ENCODE measurements around the gene ZMYND15. TPM values are rescaled to one million over a fixed set of nuclear protein-coding genes. Genes with fewer than 3 reads are reported as not detected.

Gene ZMYND15
- total RNA-seq, 1 experiment from 2014 or later, result 0.18 TPM

DNA sequence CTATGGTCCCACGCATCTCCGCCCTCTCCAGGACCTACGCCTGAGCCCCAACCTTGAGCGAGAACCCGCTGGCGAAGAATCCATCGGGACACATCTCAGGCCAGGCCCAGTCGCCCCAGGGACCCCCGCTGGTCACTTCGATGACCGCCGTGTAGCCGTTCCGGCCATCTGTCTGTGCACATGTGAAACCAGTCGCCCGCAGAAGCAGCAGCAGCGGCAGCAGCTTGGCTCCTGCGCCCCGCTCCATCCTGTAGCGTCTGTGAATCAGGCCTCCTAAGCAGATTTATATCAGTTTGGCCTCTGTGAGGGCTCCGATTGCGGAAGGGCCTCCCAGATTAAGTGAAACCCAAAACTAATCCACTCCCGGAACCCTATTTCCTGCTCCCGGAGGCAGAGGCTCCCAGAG, 46.5 kb downstream of the ZMYND15 start, which contains the start of gene VMO1:
VMO1 (minus strand) TSS at position 259 of the 406 bp plus-strand sequence; CDS start at position 247, 12 bp downstream.
- DNase-seq (ENCODE audit: low spot score), result no peak

DNA sequence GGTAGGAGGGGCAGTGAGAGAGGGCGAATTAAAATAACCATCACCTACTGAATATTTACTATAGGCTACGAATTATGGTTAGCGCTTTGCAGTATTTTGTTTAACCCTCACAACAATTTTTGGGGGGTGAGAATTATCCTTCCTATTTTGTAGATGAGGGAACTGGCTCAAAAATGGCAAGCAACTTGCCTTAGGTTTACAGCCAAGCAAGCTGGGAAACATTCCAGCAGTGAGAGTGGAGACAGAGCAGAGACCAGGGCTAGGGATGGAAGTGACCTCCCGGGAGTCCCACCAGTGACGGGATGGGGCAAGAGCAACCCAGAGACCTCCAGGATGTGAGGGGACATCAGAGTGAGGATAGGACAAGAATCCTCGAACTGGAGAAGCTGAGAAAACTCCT, 46.9 kb downstream of the ZMYND15 start:
- no peak for DNase-seq (ENCODE audit: low spot score)

DNA sequence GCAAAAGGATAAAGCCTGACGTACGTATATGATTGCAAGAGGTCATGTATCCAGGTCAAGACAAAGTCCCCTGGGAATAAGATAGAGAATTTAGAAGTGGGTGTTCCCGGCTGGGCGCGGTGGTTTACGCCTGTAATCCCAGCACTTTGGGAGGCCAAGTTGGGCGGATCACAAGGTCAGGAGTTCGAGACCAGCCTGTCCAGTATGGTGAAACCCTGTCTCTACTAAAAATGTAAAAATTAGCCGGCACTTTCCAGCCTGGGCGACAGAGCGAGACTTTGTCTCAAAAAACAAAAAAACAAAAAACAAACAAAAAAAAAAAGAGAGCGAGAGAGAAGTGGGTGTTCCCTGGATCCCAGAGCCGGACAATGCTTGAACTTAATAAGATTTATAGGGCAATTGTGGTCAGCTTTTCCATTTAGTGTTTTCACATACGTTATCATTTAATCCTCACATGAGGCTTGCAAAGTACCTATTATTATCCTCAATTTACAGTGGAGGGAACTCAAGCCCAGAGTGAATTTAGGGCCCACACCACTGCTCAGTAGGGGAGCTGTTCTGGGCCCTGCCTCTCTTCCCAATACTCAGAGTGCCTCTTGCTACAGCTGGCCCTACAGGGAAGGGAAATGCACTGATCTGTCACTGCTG, 48.6 kb downstream of the ZMYND15 start:
- no peak for DNase-seq (ENCODE audit: low spot score)

DNA sequence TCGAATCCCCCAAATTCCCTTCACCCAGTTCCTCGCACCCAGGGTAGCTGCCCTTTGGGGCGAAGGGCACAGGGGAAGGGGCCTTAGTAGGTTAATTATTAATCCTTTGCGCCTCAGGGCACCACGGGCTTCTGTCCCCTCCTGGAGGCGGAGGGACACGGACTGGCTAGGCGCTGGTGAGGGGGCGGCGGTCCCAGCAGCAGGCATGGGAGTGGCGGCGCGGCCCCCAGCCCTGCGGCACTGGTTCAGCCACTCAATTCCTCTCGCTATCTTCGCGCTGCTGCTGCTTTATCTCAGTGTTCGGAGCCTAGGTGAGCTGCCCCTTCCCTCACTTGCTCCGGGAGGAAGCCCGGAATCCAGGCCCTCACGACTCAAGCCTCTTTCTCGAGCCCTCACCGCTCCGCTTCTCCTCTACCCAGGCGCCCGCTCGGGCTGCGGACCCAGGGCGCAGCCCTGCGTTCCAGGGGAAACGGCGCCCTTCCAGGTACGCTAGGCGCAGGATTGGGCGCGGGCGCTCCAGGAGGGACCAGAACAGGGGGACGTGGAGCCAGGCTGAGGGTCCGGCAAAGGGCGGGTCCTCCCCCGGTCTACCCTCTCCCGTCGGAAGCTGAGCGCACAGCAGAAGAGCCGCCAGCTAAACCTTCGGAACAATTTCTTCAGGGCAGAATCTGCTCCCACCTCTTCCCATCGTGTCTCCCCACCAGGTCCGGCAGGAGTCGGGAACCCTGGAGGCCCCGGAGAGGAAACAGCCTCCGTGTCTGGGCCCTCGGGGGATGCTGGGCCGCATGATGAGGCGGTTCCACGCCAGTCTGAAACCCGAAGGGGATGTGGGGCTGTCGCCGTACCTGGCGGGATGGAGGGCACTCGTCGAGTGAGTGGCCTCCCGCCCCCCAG, 49.4 kb downstream of the ZMYND15 start, which contains the start of gene GLTPD2:
GLTPD2 (plus strand) TSS at position 158 of the 894 bp plus-strand sequence; CDS start at position 206, 48 bp downstream.
- DNase-seq (ENCODE audit: low spot score), result no peak

DNA sequence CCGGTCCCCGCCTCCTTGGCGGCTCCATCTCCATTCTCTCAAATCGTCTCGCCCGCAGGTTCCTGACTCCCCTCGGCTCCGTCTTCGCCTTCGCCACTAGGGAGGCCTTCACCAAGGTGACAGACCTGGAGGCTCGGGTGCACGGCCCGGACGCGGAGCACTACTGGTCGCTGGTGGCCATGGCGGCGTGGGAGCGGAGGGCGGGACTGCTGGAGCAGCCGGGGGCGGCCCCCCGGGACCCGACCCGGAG, 50.0 kb downstream of the ZMYND15 start:
- peak; percentile 45 for DNase-seq (ENCODE audit: low spot score)

DNA sequence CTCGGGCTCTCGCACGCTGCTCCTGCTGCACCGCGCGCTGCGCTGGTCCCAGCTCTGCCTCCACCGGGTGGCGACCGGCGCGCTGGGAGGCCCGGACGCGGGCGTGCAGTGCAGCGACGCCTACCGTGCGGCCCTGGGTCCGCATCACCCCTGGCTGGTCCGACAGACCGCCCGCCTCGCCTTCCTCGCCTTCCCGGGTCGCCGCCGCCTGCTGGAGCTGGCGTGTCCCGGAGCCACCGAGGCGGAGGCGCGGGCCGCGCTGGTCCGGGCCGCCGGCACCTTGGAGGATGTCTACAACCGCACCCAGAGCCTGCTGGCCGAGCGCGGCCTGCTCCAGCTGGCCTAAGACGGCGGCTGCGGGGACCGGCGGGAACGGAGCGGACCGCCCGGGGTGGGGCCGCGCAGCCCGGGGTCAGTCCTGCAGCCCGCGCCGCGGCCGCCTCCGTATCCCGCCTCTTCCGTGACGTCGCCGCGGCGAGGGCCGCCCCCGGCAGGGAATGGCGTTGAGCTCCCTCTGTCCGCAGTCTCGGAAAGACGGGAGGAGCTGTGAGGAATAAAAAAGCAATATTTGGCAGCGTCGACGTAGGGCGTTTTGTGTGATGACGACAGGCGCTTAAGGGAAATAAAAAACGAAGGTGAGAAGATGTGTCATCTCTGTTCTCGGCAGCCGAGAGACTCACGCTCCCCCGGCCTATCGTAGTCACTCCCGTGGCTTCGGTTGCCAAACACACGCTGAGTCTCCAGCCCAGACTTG, 50.5 kb downstream of the ZMYND15 start:
- DNase-seq (ENCODE audit: low spot score), result peak; percentile 78

DNA sequence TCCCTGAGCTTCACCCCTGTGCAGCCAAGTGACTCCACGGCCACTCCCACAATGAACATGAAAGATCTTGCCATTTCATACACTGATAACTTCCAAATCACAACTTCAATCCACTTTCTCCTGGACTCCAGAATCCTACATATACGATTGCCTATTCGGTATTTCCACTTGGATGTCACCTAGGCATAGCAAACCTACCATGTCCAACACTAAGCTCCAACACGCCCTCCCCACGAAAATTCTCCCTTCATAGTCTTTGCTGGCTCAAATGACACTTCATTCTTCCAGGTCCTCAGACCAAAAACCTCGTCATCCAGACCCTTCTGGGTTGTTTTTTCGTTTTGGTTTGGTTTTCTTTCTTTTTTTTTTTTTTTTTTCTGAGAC, 51.1 kb downstream of the ZMYND15 start:
- no peak for DNase-seq (ENCODE audit: low spot score)

DNA sequence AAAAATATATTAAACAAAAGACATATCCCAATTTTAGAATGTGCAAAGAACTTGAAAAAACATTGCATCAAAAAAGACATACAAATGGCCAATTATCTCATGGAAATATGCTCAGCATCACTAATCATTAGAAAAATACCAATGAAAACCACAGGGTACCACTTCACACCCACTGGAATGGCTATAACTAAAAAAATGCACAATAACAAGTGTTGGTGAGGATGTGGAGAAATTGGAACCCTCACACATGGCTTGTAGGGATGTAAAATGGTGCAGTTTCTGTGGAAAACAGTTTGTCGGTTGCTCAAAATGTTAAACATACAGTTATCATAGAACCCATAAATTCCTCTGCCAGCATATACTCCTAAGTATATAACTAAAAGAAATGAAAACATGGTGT, 55.5 kb downstream of the ZMYND15 start:
- no peak for DNase-seq (ENCODE audit: low spot score)

Other genes with a start within 250 kb of the ZMYND15 start
- 172 and 193 TPM in 2 replicates for gene SPNS2, start 241.0 kb upstream of the ZMYND15 start, total RNA-seq (2014; rRNA removed; shearing (Covaris generic))
- gene MYBBP1A, start 184.4 kb upstream of the ZMYND15 start, total RNA-seq (2014; rRNA removed; shearing (Covaris generic)), result 136 and 177 TPM in 2 replicates
- 4.8 and 7.0 TPM in 2 replicates for gene GGT6, start 179.3 kb upstream of the ZMYND15 start, total RNA-seq (2014; rRNA removed; shearing (Covaris generic))
- gene SMTNL2, start 155.3 kb upstream of the ZMYND15 start, total RNA-seq (2014; rRNA removed; shearing (Covaris generic)), result not detected in 2 replicates
- gene ALOX15, start 98.2 kb upstream of the ZMYND15 start, total RNA-seq (2014; rRNA removed; shearing (Covaris generic)), result 0.13 TPM in 1 of 2 replicates, not detected in the other
- 23.7 and 29.3 TPM in 2 replicates for gene PELP1, start 35.7 kb upstream of the ZMYND15 start, total RNA-seq (2014; rRNA removed; shearing (Covaris generic))
- 30.4 and 32.3 TPM in 2 replicates for gene ARRB2, start 29.2 kb upstream of the ZMYND15 start, total RNA-seq (2014; rRNA removed; shearing (Covaris generic))
- gene MED11, start 8.4 kb upstream of the ZMYND15 start, total RNA-seq (2014; rRNA removed; shearing (Covaris generic)), result 27.8 and 35.0 TPM in 2 replicates
- gene CXCL16, start 95 bp downstream of the ZMYND15 start, total RNA-seq (2014; rRNA removed; shearing (Covaris generic)), result 11.5 and 12.7 TPM in 2 replicates
- gene TM4SF5, start 32.1 kb downstream of the ZMYND15 start, total RNA-seq (2014; rRNA removed; shearing (Covaris generic)), result 0.44 and 0.61 TPM in 2 replicates
- 0.58 TPM in 1 of 2 replicates, not detected in the other for gene VMO1, start 46.5 kb downstream of the ZMYND15 start, total RNA-seq (2014; rRNA removed; shearing (Covaris generic))
- gene GLTPD2, start 49.1 kb downstream of the ZMYND15 start, total RNA-seq (2014; rRNA removed; shearing (Covaris generic)), result not detected in 2 replicates
- gene PSMB6, start 56.3 kb downstream of the ZMYND15 start, total RNA-seq (2014; rRNA removed; shearing (Covaris generic)), result 242 and 261 TPM in 2 replicates
- 6.9 and 10.9 TPM in 2 replicates for gene PLD2, start 67.3 kb downstream of the ZMYND15 start, total RNA-seq (2014; rRNA removed; shearing (Covaris generic))
- 61.7 and 76.1 TPM in 2 replicates for gene MINK1, start 93.5 kb downstream of the ZMYND15 start, total RNA-seq (2014; rRNA removed; shearing (Covaris generic))
- 0.97 and 1.4 TPM in 2 replicates for gene C17orf107, start 159.7 kb downstream of the ZMYND15 start, total RNA-seq (2014; rRNA removed; shearing (Covaris generic))
- gene CHRNE, start 163.3 kb downstream of the ZMYND15 start, total RNA-seq (2014; rRNA removed; shearing (Covaris generic)), result not detected in 2 replicates
- not detected in 2 replicates for gene GP1BA, start 192.4 kb downstream of the ZMYND15 start, total RNA-seq (2014; rRNA removed; shearing (Covaris generic))
- 58.8 and 83.6 TPM in 2 replicates for gene SLC25A11, start 200.2 kb downstream of the ZMYND15 start, total RNA-seq (2014; rRNA removed; shearing (Covaris generic))
- 51.1 and 62.9 TPM in 2 replicates for gene RNF167, start 200.4 kb downstream of the ZMYND15 start, total RNA-seq (2014; rRNA removed; shearing (Covaris generic))
- gene PFN1, start 208.7 kb downstream of the ZMYND15 start, total RNA-seq (2014; rRNA removed; shearing (Covaris generic)), result 2,317 and 2,656 TPM in 2 replicates
- 2.8 and 4.7 TPM in 2 replicates for gene ENO3, start 211.3 kb downstream of the ZMYND15 start, total RNA-seq (2014; rRNA removed; shearing (Covaris generic))
- 20.0 and 25.7 TPM in 2 replicates for gene SPAG7, start 228.0 kb downstream of the ZMYND15 start, total RNA-seq (2014; rRNA removed; shearing (Covaris generic))
- 3.2 and 7.3 TPM in 2 replicates for gene CAMTA2, start 247.8 kb downstream of the ZMYND15 start, total RNA-seq (2014; rRNA removed; shearing (Covaris generic))

All from HT-29 (cell line).